GM12878 (cell line): ENCODE data around the gene SCARB2. TPM values are rescaled to one million over a fixed set of nuclear protein-coding genes. Genes with fewer than 3 reads are reported as not detected.

Experiments
- ATAC-seq: fragments of 200-7000 bp; cut with Tn5 transposase; 3 replicates; pipeline ENCODE4 v1.9.1; 2020; ENCODE audit warnings: mild to moderate bottlenecking, moderate library complexity
- BruUV-seq: library from RNA; stranded (reverse); fragments of 400-500 nt; replicated peaks from 2 replicates; lab custom pipeline; 2021; lab: Mats Ljungman, UMichigan
- CTCF ChIA-PET: fragments of 300-600 bp; sonication (Branson Sonifier 250); formaldehyde crosslinking; extraction: SDS; loops from one replicate; lab custom pipeline; 2021; ENCODE audit warnings: inconsistent platforms; lab: Yijun Ruan, JAX
- POLR2A ChIA-PET: fragments of 350-600 bp; formaldehyde crosslinking; extraction: SDS; loops from one replicate; lab custom pipeline; 2021; ENCODE audit warnings: inconsistent platforms; lab: Charles Lee
- RAD21 ChIA-PET: fragments of 300-600 bp; sonication (Branson Sonifier 250); formaldehyde crosslinking; loops from one replicate; lab custom pipeline; 2023; ENCODE audit warnings: antibody characterized with exemption; ENCODE audit not compliant: unreplicated experiment; lab: Charles Lee
- SMC1A ChIA-PET: fragments of 300-600 bp; sonication (Branson Sonifier 250); formaldehyde crosslinking; loops from one replicate; lab custom pipeline; 2023; ENCODE audit not compliant: unreplicated experiment, uncharacterized antibody; lab: Charles Lee
- DNase-seq: peaks from one replicate; pipeline ENCODE4 v3.0.0-alpha.2; 2011; ENCODE audit warnings: low read depth, low spot score
- FAIRE-seq: peaks from 3 replicates; lab custom pipeline; 2011; peaks lifted over from hg19 to GRCh38; lab: Jason Lieb, UNC
- H2AFZ ChIP-seq: 2 replicates; pipeline ENCODE4 v1.6.0; 2011; ENCODE audit warnings: low read depth, low read length, control low read depth; ENCODE audit not compliant: control insufficient read depth
- H3K27ac ChIP-seq: 2 replicates; pipeline ENCODE4 v1.5.1; 2011; ENCODE audit warnings: control low read depth; ENCODE audit not compliant: control insufficient read depth, insufficient read depth
- H3K27me3 ChIP-seq, 2 experiments: replicated peaks in 1 of 2; 2 replicates each; pipeline versions ENCODE4 v1.6.0 to v1.6.1; 2011; ENCODE audit warnings: low read length in 1 of 2; ENCODE audit not compliant: control insufficient read depth in 2 of 2, insufficient read depth in 2 of 2
- H3K36me3 ChIP-seq, 2 experiments: 2 replicates each; pipeline ENCODE4 v1.5.1; 2011; ENCODE audit warnings: low read length in 1 of 2; ENCODE audit not compliant: control insufficient read depth in 2 of 2, insufficient read depth in 2 of 2
- H3K4me1 ChIP-seq: 2 replicates; pipeline ENCODE4 v1.6.1; 2011; ENCODE audit warnings: mild to moderate bottlenecking, low read length, moderate library complexity, mixed read lengths; ENCODE audit not compliant: control insufficient read depth, insufficient read depth
- H3K4me2 ChIP-seq: 2 replicates; pipeline ENCODE4 v1.6.0; 2011; ENCODE audit warnings: control low read depth; ENCODE audit not compliant: control insufficient read depth, insufficient read depth
- H3K4me3 ChIP-seq: fragments of 200-600 bp; sonication (generic); 2 replicates; pipeline ENCODE4 v1.5.1; 2016
- H3K79me2 ChIP-seq: 2 replicates; pipeline ENCODE4 v1.6.0; 2011; ENCODE audit warnings: low read length; ENCODE audit not compliant: control insufficient read depth, insufficient read depth
- H3K9ac ChIP-seq: 2 replicates; pipeline ENCODE4 v1.8.0; 2011; ENCODE audit warnings: low read length, control low read depth, mixed read lengths; ENCODE audit not compliant: control insufficient read depth, insufficient read depth
- H3K9me3 ChIP-seq: replicated peaks from 3 replicates; pipeline ENCODE4 v1.5.1; 2011; ENCODE audit warnings: mild to moderate bottlenecking, low read length; ENCODE audit not compliant: control insufficient read depth, insufficient read depth
- H4K20me1 ChIP-seq: 2 replicates; pipeline ENCODE4 v1.6.0; 2011; ENCODE audit not compliant: control insufficient read depth, insufficient read depth
- ASH2L ChIP-seq: fragments of 300-600, 200-600 bp; sonication (generic); IDR thresholded peaks from 2 replicates; pipeline ENCODE4 v1.6.1; 2017; ENCODE audit warnings: low read depth, mild to moderate bottlenecking, borderline replicate concordance
- CBFB ChIP-seq: IDR thresholded peaks from 2 replicates; pipeline ENCODE4 v1.6.1; 2016; ENCODE audit warnings: antibody characterized with exemption, low read depth
- EGR1 ChIP-seq, 2 experiments: IDR thresholded peaks; 1 replicate in 1 of 2; 2 replicates in 1 of 2; pipeline ENCODE4 v1.6.1; 2011 to 2012; ENCODE audit warnings: low read depth in 2 of 2, low read length in 2 of 2, borderline replicate concordance in 1 of 2, mild to moderate bottlenecking in 1 of 2, moderate library complexity in 1 of 2
- ESRRA ChIP-seq: IDR thresholded peaks from 2 replicates; pipeline ENCODE4 v1.6.1; 2012; ENCODE audit warnings: mild to moderate bottlenecking, low read length, improper control_type of control experiment
- IKZF2 ChIP-seq, 2 experiments: fragments of 450-650 bp; IDR thresholded peaks; 2 replicates each; pipeline ENCODE4 v1.6.1; 2017; ENCODE audit warnings: mild to moderate bottlenecking in 2 of 2, moderate library complexity in 2 of 2
- IRF3 ChIP-seq: fragments of 450-650 bp; IDR thresholded peaks from 2 replicates; pipeline ENCODE4 v1.6.1; 2014; ENCODE audit warnings: mild to moderate bottlenecking
- JUND ChIP-seq: IDR thresholded peaks from 2 replicates; pipeline ENCODE4 v1.6.1; 2012; ENCODE audit warnings: low read depth, mild to moderate bottlenecking, low read length, improper control_type of control experiment, moderate library complexity
- LARP7 ChIP-seq: fragments of 450-650 bp; IDR thresholded peaks from 2 replicates; pipeline ENCODE4 v1.6.1; 2017; ENCODE audit warnings: mild to moderate bottlenecking
- MYC ChIP-seq: IDR thresholded peaks from 2 replicates; pipeline ENCODE4 v1.6.1; 2011; ENCODE audit warnings: mild to moderate bottlenecking, low read length, moderate library complexity, inconsistent platforms; ENCODE audit not compliant: insufficient read depth, insufficient replicate concordance, insufficient read length, severe bottlenecking
- RFX5 ChIP-seq: IDR thresholded peaks from 2 replicates; pipeline ENCODE4 v1.6.1; 2011; ENCODE audit warnings: low read depth, low read length, improper control_type of control experiment
- SIN3A ChIP-seq: IDR thresholded peaks from 2 replicates; pipeline ENCODE4 v1.6.1; 2012; ENCODE audit warnings: low read depth, low read length, improper control_type of control experiment
- SUZ12 ChIP-seq: fragments of 200-600 bp; sonication (generic); IDR thresholded peaks from one replicate; pipeline ENCODE4 v1.6.1; 2018; ENCODE audit warnings: antibody characterized with exemption, mild to moderate bottlenecking; ENCODE audit not compliant: unreplicated experiment
- TCF12 ChIP-seq: IDR thresholded peaks from 2 replicates; pipeline ENCODE4 v1.6.1; 2011; ENCODE audit warnings: low read depth, mild to moderate bottlenecking, low read length
- WGBS: methylation state at CpG from one replicate; pipeline ENCODE4 v1.1.6; 2016; ENCODE audit warnings: low lambda C conversion rate; ENCODE audit not compliant: insufficient replicate concordance, insufficient coverage; ENCODE audit errors: missing lambda C conversion rate; 5-methylcytosine and 5-hydroxymethylcytosine counted together
- in situ Hi-C: fragments of 300-500 bp; cut with MboI; formaldehyde crosslinking; loops from 9 replicates; pipeline ENCODE4 v1.14.3; 2018; ENCODE audit warnings: mixed read lengths
- intact Hi-C: fragments of 100-400 bp; cut with micrococcal nuclease; formaldehyde crosslinking; loops from one replicate; pipeline ENCODE4 v1.14.2; 2022; ENCODE audit not compliant: unreplicated experiment
- polyA plus RNA-seq, 11 experiments: library from polyadenylated mRNA; depleted of rRNA in 4 of 11; unstranded in 6 of 11; stranded (reverse) in 5 of 11; fragments of >200 nt; fragmentation: Nextera tagmentation in 4 of 11; fragmentation: Illumina TruSeq in 1 of 11; extraction: Ambion mirVana in 4 of 11; extraction: Trizol in 1 of 11; gene quantifications; 1 replicate in 1 of 11; 2 replicates in 10 of 11; pipeline versions ENCODE4 v1.2.1 to v1.2.3, GENCODE V29; 2011 to 2016; ENCODE audit warnings: inconsistent platforms in 2 of 11, missing spikeins in 2 of 11, low read depth in 1 of 11
- total RNA-seq, 4 experiments: library from RNA; depleted of rRNA in 3 of 4; stranded (reverse); fragments of >200 nt in 3 of 4; fragmentation: Illumina TruSeq in 1 of 4; extraction: Trizol in 1 of 4; gene quantifications; 2 replicates each; pipeline versions ENCODE4 v1.2.1 to v1.2.3, GENCODE V29; 2013 to 2021
- TF ChIP-seq, protein P1 (sequence below): fragments of 450-650 bp; IDR thresholded peaks from 2 replicates; pipeline ENCODE4 v1.6.1; 2018; ENCODE audit warnings: borderline replicate concordance, mild to moderate bottlenecking; ENCODE audit not compliant: partially characterized antibody
- TF ChIP-seq, protein P2 (sequence below): fragments of 450-650 bp; IDR thresholded peaks from 2 replicates; pipeline ENCODE4 v1.6.1; 2016; ENCODE audit warnings: mild to moderate bottlenecking
- TF ChIP-seq, protein P3 (sequence below): fragments of 450-650 bp; IDR thresholded peaks from 2 replicates; pipeline ENCODE4 v1.6.1; 2017; ENCODE audit warnings: antibody characterized with exemption, mild to moderate bottlenecking, moderate library complexity

The SCARB2 gene
- total and polyA plus RNA-seq, 10 of the 15 experiments (the other 5 are each of a cell fraction or from before 2014, with no cell fraction given), result 2.1 to 11.7 (median 9.5) TPM

DNA sequence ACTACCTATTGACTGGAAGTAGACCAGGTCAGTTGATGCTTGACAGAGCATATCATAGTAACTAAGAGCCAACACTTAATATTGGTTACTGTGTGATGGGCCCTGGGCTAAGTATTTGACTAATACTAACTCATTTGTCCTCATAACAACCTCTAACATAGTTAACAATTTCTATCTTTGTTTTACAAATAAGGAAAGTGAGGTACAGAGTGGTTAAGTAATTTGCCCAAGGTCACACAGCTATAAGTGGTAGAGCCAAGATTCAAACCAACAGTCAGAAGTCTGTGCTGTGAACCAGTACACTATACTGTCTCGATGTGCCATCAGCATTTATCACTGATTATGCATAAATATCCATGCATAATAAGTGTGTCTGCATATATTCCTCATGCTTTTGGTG is 38.3 kb downstream of the SCARB2 start (continued):
- no peak for TF ChIP-seq IRF3
- TF ChIP-seq, all 136 proteins: peak for 0

DNA sequence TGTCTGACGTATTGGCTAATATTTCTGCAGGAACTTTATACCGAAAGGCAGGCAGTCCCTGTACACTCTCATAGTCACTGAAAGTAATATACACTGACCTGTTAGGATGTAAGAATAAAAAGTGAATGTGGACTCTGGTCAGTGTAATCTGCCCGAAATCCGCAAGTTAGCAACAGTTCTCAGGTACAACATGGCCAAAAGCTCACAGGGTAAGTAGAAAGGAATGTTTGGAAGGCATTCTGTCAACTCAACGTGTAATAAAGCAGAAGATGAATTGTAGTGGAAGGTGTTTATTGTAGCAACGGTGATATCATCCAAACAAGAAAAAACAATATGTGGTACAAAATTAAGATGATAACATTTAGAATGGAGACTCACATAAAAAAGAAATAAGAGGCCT is 39.4 kb downstream of the SCARB2 start:
- POLR2A ChIA-PET, result no interaction called here
- no peak for DNase-seq
- no peak overlapping the region for H2AFZ ChIP-seq
- intact Hi-C loops, result no loop called here
- no peak for TF ChIP-seq MYC
- no peak for TF ChIP-seq CBFB
- TF ChIP-seq SUZ12, result no peak
- no peak for TF ChIP-seq ASH2L
- no peak for TF ChIP-seq LARP7
- no peak for TF ChIP-seq JUND
- no peak for TF ChIP-seq TCF12
- TF ChIP-seq ESRRA, result no peak
- no peak for TF ChIP-seq RFX5
- TF ChIP-seq, protein P1, sequence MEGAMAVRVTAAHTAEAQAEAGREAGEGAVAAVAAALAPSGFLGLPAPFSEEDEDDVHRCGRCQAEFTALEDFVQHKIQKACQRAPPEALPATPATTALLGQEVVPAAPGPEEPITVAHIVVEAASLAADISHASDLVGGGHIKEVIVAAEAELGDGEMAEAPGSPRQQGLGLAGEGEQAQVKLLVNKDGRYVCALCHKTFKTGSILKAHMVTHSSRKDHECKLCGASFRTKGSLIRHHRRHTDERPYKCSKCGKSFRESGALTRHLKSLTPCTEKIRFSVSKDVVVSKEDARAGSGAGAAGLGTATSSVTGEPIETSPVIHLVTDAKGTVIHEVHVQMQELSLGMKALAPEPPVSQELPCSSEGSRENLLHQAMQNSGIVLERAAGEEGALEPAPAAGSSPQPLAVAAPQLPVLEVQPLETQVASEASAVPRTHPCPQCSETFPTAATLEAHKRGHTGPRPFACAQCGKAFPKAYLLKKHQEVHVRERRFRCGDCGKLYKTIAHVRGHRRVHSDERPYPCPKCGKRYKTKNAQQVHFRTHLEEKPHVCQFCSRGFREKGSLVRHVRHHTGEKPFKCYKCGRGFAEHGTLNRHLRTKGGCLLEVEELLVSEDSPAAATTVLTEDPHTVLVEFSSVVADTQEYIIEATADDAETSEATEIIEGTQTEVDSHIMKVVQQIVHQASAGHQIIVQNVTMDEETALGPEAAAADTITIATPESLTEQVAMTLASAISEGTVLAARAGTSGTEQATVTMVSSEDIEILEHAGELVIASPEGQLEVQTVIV, result no peak
- TF ChIP-seq IKZF2 (IDR thresholded peaks at IDR 0.05), result no peak
- TF ChIP-seq, protein P2, sequence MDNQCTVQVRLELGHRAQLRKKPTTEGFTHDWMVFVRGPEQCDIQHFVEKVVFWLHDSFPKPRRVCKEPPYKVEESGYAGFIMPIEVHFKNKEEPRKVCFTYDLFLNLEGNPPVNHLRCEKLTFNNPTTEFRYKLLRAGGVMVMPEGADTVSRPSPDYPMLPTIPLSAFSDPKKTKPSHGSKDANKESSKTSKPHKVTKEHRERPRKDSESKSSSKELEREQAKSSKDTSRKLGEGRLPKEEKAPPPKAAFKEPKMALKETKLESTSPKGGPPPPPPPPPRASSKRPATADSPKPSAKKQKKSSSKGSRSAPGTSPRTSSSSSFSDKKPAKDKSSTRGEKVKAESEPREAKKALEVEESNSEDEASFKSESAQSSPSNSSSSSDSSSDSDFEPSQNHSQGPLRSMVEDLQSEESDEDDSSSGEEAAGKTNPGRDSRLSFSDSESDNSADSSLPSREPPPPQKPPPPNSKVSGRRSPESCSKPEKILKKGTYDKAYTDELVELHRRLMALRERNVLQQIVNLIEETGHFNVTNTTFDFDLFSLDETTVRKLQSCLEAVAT, result no peak
- TF ChIP-seq SIN3A, result no peak
- no peak for TF ChIP-seq EGR1 (IDR thresholded peaks at IDR 0.05; ENCODE audit: borderline replicate concordance in 1 of 2, low read depth in 2 of 2, low read length in 2 of 2)
- TF ChIP-seq, protein P3, sequence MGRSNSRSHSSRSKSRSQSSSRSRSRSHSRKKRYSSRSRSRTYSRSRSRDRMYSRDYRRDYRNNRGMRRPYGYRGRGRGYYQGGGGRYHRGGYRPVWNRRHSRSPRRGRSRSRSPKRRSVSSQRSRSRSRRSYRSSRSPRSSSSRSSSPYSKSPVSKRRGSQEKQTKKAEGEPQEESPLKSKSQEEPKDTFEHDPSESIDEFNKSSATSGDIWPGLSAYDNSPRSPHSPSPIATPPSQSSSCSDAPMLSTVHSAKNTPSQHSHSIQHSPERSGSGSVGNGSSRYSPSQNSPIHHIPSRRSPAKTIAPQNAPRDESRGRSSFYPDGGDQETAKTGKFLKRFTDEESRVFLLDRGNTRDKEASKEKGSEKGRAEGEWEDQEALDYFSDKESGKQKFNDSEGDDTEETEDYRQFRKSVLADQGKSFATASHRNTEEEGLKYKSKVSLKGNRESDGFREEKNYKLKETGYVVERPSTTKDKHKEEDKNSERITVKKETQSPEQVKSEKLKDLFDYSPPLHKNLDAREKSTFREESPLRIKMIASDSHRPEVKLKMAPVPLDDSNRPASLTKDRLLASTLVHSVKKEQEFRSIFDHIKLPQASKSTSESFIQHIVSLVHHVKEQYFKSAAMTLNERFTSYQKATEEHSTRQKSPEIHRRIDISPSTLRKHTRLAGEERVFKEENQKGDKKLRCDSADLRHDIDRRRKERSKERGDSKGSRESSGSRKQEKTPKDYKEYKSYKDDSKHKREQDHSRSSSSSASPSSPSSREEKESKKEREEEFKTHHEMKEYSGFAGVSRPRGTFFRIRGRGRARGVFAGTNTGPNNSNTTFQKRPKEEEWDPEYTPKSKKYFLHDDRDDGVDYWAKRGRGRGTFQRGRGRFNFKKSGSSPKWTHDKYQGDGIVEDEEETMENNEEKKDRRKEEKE, result no peak
- TF ChIP-seq, all 136 proteins: peak for 0
- Histone ChIP-seq H3K4me3 (no peak overlapping the region), H3K9me3 (no peaks in the 10 kb centered on the region), H3K4me1 (no peaks in the 10 kb centered on the region), H3K27me3 (no peaks in the 10 kb centered on the region), H3K79me2 (no peaks in the 10 kb centered on the region), H3K36me3 (peaks cover 0 to 9% of the 10 kb centered on the region in 2 experiments; a peak in 1 of 4 replicates), H3K9ac (no peak overlapping the region), H4K20me1 (no peaks in the 10 kb centered on the region), H3K27ac (no peak overlapping the region), H3K4me2 (no peak overlapping the region)
- SMC1A ChIA-PET, result interaction anchor here (1.1 to 1.3 kb wide), 2 partner anchors 10 to 204 kb away, joined by 3 read pairs; no protein-coding TSS in a partner anchor
- in situ Hi-C loops, result no loop called here
- WGBS, result 89% methylated on average over 6 of the region's 6 CpGs
- no peak for FAIRE-seq
- RAD21 ChIA-PET, result no interaction called here
- no peak for ATAC-seq
- CTCF ChIA-PET, result no interaction called here
- no TSS peak for BruUV-seq
